GM19372 (cell line): ENCODE results near the gene CD8B.
"Not testable (repeated sequence)": the region's sequence is repeated elsewhere in the genome, so short reads cannot be mapped to it uniquely, and the experiment has no call there.

Source experiments
- ATAC-seq: cut with Tn5 transposase; IDR thresholded peaks from one replicate; pipeline ENCODE4 v1.9.1; 2021; ENCODE audit warnings: mild to moderate bottlenecking, low read depth, moderate library complexity; ENCODE audit not compliant: unreplicated experiment

Gene CD8B

DNA sequence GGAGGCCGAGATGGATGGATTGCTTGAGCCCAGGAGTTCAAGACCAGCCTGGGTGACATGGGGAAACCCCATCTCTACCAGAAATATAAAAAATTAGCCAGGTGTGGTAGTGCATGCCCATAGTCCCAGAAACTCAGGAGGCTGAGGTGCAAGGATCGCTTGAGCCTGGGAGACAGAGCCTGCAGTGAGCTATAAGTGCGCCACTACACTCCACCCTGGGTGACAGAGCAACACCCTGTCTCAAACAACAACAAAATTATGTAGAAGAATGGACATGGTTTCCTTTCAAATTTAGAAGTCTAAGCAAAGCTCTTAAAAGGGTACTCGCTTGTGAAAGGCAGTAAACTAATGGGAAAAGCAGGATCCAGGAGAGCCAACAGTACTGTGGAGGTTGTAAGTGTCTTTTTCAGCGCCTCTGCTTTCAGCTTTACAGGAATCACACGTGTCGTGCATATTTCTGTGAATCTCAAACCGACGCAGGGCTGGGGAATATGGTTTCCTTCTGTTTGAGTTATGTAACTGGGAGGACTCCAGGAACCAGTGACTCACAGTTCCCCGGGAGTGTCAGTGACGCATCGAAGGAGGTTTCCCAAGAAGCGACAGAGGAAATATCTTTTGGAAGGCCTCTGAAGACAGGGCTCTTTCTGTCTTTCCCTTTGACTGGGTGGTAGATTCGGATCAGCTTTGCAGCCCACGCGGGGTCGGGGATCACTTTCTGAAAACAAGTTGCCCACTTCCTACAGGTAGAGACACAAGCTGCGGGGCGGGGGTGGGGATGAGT is 24.6 kb downstream of the CD8B start:
- ATAC-seq, result not testable (repeated sequence)

DNA sequence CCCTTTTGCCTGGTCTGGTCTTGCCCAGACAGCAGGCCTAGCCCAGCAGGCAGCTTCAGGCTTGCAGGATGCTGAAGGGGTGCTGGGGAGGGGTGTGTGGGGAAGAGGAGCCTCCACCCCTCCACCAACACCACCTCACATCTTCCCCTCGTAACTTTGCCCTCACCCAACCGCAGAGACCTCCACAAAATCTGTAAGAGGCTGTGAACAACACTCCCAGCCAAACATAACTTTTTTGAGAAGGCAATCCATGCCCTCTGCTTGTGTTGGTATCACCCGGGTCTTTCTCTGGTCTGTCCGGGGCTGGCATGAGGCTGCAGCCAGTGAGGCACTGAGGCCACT is 26.2 kb downstream of the CD8B start:
- not testable (repeated sequence) for ATAC-seq

DNA sequence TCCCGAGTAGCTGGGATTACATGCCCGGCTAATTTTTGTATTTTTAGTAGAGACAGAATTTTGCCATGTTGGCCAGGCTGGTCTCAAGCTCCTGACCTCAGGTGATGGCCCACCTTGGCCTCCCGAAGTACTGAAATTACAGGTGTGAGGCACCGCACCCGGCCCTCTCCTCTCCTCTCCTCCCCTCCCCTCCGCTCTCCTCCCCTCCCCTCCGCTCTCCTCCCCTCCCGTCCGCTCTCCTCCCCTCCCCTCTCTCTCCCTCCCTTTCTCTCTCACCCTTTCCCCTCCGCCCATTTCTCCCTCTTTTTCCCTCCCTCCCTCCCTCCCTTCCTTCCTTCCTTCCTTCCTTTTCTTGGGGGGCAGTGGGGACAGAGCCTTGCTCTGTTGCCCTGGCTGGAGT is 28.4 kb downstream of the CD8B start:
- no peak for ATAC-seq

DNA sequence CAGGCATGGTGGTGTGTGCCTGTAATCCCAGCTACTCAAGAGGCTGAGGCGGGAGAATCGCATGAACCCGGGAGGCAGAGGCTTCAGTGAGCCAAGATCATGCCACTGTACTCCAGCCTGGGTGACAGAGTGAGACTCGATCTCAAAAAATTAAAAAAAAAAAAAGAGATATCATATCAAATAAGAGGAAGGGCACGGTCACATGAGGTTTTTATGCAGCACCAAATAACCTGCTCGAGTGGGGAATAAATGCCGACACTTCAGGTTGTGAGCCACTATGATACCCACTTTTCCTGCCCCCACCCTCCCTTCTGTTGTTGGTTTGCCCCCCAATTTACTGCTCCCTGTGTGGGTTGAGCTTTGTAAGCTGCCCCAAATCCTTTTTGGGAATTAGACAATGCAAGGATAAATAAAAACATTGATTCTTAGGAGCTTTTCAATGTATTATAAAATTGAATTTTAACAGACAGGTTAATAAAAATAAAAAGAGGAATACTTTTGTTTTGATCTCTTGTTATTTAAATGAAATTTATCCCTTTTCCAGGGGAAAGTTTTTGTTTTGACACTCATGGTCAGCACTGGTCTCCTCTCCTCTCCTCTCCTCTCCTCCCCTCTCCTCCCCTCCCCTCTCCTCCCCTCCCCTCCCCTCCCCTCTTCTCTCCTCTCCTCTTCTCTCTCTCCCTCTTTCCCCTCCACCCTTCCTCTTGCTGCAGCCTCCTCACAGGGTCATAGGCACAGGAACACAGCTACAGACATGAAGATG is 29.2 kb downstream of the CD8B start:
- no peak for ATAC-seq

DNA sequence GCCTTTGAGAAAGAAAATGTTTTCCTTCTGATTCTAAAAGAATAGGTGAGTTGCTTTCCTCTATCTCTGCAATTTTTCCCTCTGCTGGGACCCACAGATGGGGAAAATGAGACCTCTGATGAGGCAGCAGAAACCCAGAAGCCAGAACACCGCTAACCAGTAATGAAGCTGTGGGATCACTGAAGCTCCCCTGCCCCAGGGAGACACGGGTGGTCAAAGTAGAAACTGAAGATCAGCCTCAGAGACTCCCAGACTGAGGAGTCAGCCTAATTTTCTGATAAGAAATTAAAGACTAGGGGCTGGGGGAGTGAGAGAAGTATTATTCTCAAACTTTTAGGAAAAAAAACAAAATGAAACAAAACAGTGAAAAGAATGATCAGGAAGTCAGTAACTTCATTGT is 30.1 kb downstream of the CD8B start:
- ATAC-seq, result no peak

DNA sequence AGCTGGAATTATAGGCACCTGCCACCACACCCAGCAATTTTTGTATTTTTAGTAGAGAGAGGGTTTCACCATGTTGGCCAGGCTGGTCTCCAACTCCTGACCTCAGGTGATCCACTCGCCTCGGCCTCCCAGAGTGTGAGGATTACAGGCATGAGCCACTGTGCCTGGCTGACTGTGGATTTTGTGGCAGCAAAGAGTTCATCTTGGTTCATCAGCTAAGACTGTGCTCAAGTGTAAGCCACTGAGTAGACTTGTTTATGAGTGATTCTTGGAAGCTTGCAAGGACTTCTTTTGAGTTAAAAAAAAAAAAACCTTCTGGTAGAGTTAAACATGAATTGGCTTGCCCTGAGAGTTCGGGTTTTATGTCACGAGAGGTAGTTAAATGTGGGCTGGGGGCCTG is 34.7 kb downstream of the CD8B start:
- no peak for ATAC-seq

DNA sequence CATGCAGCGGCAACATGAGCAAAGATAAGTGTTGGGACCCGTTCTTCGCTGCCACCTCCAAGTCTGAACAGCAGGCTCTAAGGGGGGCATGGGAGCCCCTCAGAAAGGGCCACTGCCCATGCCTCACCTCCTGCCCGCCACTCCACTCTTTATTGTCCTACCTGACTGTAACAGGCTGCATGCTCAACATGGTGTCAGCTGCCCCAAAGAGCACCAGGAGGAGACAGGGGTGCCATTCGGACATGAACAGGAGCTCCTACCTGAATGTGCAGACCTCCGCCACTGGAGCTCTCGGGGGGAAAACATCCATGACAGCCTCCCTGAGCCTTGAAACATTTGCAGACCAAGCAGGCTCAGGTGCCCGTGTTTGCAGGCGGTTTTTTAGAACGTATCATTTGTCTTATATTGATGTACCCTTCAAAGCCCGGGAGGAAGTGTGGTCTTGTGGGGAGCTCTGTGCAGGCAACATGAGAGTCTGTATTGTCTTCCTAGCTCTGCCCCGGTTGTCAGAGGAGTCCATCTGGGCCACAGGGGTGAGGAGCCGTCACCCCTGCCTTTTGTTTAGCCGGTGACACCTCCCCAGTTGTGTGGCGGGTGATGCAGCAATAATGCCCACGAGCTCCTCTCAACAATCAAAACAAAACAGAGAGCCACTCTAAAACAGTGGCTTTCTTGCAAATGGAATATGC is 35.8 kb downstream of the CD8B start:
- ATAC-seq, result no peak

DNA sequence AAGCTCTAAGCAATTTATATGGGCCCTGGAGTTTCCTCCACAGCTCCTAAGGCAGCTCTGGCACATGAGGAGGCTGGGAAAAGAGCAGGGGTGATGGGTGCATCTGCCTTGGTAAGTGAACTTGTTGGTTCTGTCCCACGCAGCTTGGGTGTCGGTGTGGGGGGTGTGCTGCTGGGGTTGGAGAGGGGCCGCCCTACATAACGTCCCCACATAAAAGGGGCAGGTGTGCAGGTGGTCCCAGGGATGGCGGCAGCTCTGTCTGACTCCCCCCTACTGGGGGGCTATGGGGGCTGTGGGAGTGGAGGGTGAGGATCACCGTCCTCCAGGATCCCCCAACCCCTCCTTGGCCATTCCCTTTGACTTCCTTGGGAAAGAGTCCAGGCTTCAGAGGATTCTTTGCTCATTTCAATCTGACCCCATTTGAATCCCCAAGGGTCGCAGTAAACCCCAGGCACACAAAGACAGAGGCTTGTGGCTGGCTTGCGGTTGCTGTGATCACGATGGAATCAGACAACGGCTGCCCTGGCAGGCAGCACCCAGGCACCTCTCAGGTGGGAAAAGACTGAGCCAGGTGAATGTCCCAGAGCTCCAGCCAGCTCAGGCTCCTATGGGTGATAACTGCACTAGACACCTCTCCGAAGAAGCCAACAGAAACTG is 36.5 kb downstream of the CD8B start:
- ATAC-seq, result no peak

DNA sequence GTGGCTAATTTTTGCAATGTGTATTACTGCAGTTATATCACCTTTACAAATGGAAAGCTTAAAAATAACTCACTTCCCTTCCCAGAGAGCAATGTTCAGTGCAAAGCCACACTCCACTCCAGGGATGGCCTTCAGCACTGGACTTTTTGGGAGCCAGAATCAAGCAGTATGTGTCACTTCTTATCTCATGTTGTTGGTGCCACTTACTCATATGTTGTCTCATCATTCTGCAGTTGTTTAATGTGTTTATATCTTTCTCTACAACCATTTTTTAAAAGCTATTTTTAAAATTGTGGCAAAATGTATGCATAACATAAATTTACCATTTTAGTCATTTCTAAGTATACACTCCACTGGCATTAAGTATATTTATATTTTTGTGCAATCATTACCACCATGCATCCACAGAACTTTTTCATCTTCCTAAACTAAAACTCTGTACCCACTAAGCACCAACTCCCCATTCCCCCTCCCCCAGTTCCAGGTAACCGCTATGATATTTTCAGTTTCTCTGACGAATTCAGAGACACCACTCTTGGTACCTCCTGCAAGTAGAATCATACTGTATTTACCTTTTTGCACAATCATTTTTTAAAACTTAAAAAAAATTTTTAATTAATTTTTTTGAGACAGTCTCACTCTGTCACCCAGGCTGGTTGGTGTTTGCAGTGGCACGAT is 38.9 kb downstream of the CD8B start:
- ATAC-seq, result no peak

DNA sequence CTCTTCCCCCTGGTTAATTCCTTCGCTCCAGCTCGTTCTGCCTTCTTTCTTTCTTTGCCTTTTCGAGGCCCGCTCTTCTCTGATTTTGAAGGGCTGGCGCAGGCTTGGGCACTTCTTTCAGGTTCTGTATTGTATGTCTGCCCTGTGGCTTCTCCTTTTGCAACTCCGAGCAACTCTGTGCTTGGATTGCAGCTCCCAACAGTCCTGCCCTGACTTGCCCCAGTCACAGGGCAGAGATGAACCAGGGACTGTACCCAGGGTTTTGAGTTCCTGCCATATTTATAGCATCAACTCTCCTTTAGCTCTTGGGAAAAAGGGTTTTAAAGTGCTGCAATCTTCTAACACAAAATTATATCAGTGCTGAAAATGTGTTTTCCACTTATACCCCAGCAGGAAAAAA is 39.8 kb downstream of the CD8B start:
- ATAC-seq, result no peak

DNA sequence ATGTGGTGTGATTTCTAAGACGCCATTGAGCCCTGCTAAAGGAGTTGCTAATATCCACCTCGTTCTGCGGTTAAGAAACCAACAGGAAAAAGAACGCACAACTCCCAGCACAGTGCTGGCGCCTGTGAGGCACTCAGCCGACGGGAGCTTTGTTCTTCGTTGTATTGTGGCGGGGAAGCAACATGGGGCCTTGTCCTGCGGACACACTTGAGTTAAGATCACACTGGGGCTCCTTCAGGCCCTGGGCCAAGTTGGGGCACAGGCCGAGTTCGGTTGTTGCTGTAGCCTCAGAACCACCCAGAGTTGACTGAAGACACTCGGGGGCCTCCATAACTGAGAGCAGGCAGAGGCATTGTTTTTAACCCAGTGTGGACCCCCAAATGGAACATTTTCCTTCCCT is 40.4 kb downstream of the CD8B start:
- ATAC-seq, result no peak

DNA sequence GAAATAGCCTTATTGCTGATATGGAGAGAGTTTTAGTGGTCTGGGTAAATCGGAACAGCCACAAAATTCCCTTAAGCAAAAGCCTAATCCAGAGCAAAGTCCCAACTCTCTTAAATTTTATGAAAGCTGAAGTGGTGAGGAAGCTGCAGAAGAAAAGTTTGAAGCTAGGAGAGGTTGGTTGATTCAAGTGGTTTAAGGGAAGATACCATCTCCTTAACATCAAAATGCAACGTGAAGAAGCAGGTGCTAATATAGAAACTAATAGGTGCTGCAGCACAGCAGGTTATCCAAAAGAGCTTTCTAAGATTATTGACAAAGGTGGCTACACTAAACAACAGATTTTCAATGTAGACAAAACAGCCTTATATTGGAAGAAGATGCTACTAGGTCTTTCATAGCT is 42.7 kb downstream of the CD8B start:
- ATAC-seq, result no peak

DNA sequence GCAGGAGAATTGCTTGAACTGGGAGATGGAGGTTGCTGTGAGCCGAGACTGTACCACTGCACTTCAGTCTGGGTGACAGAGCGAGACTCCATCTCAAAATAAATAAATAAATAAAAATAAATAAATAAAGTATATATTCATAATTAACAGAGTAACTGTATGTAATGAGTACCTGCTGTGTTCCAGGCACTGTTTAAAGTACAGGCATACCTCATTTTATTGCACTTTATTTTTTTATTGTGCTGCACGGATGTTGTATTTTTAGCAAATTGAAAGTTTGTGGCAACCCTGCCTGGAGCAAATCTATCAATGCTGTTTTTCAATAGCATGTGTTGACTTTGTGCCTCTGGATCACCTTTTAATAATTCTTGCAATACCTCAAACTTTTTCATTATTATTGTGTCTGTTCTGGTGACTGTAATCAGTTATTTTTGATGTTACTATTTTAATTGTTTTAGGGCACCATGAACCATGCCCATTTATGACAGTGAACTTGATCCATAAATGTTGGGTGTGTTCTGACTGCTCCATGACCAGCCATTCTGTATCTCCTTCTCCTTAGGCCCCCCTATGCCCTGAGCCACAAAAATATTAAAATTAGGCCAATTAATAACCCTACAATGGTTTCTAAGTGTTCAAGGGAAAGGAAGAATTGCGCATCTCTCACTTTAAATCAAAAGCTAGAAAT is 43.4 kb downstream of the CD8B start:
- no peak for ATAC-seq

DNA sequence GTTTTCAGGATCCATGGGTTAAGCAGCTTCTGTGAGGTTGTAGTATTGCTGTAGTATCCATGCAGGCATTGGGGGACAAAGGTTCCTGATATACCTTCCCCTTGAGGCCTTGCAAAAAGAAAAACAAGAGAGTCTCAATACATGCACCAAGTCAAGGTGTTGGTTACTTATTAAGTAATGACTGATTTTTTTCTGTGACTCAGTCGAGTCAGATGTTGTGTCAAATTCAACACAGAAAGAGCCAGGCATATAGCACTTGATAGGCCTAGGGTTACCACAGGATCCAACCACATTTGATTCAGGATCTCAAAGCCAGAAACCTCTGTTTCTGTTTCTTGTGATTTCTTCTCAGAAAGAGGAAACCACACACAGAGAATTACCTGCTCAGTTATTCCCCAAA is 46.1 kb downstream of the CD8B start:
- ATAC-seq, result no peak

DNA sequence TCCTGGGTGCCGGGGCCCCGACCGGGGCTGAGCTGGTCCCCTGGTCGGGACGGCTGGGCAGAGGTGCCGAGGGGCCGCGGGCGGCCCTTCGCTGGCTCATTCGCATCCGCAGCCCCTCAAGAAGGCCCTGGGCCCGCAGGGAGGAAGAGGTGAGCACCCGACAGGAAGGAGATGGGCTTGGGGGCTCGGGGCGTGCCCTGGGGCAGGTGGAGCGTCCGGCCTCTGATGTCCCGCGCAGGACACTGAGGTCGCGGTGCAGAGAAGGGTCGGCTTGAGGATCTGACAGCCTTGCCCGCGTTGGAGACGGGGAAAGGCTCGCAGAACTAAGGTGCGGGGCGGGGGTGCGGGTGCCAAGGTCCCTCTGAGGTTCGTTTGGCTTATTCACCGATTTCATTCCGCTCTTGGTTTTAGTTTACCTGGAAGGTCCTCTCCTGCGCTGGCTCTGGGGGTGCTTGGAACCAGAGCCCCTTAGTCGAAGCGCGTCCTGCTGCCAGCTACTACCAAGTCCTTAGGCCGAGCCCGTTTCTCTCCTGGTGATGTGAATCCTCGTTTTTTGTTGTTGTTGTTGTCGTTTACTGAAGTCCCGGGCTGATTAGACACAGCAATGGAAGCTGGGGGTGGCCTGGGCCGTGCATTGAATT is 52.1 kb downstream of the CD8B start:
- ATAC-seq, result no peak

DNA sequence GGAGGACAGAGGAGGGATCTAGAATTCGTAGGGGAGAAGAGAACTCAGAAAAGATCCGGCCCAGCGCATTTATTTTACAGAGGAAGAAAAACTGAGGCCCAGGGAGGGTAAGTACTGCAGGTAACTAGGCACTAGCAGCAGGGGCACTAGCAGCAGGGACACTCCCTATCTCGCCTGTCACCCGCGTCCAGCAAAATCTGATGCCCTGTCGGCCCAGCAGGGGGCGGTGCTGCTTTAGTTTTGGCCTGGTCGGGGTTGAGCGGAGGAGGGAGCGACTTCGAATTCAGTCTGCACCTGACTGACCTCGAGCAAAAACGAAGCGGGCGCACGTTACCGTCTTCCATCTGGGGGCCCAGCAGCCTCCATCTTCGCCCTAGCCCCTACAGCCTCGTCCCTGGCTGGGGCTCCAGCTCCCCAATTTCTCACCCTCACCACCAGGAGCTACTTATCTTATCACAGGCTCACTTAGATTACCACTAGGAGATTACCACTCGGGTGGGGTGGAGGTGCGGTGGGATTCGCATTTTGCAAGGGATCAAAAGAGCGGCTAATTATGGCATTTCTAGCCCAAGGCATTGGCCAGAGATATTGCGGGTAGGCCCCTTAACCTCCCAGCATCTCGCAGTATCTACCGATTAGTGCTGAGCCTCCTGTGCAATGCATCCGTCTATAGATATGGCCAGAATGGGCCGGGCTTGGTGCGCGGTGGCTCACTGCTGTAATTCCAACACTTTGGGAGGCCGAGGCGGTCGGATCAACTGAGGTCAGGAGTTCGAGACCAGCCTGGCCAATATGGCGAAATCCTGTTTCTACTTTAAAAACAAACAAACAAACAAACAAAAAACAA is 53.1 kb downstream of the CD8B start:
- ATAC-seq, result peak; percentile 95

DNA sequence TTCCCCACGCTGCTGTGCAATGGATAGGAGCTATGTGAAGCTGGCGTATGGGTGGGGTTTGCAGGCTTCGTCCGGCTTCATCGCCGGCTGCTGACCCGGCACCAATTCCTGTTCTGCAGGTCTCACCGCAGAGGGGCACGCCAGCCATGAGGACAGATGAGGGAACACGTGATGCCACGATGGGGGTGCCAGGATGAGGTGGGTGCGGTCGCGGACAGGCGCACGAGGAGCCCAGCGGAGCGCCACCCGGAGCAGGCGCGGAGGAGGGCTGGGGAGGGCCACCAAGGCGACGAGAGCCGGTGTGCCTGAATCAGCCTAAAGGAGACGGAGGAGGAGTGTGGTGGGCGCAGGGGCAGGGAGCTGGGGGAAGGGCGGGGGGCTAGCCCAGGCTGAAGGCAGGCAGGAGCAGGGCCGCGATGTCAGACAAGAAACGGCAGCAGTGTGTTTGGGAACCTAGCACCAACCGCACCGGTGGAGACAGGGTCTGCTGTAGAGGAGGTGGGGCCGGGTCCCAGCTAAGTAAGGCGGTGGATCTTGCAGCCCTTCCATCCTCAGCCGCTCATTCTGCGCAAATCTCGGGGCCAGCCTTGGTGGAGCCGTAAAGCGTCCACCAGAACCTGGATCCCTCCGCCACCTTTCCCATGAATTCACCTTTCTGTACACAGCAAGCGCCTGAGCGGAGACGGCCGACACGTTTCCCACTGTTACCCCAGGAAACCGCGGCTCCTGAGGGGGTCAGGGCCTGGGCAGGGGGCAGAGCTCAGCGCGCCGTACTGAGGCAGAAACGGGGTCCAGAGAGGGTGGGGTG is 54.0 kb downstream of the CD8B start:
- ATAC-seq, result no peak

DNA sequence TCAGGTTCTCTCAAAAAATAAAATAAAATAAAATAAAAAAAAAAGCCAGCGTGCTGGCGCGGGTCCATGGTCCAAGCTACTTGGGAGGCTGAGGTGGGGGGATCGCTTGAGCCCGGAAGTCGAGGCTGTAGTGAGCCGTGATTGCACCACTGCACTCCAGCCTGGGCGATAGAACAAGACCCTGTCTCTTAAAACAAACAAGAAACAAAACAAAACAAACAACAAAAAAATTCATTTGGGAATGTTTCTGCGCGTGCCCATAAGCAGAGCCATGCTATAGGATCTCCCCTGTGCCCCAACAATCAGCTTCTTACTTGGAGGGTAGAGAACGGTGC is 54.6 kb downstream of the CD8B start:
- no peak for ATAC-seq
